WTC11 (cell line): ENCODE measurements around the gene TRIM66. TPM values are rescaled to one million over a fixed set of nuclear protein-coding genes. Genes with fewer than 3 reads are reported as not detected.

Experiments
- ATAC-seq: fragments of 200-7000 bp; cut with Tn5 transposase; 2 replicates; pipeline ENCODE4 v1.10.0; 2021; ENCODE audit warnings: mild to moderate bottlenecking, moderate library complexity
- CTCF ChIA-PET: fragments of 300-600 bp; sonication (Branson Sonifier 250); formaldehyde crosslinking; loops from one replicate; lab custom pipeline; 2021; ENCODE audit warnings: antibody characterized with exemption; lab: Charles Lee
- POLR2A ChIA-PET: fragments of 350-600 bp; sonication (Branson Sonifier 250); formaldehyde crosslinking; loops from one replicate; lab custom pipeline; 2021; ENCODE audit warnings: antibody characterized with exemption; lab: Charles Lee
- DNase-seq: peaks from one replicate; pipeline ENCODE4 v3.0.0; 2021; ENCODE audit warnings: low spot score
- H3K27ac Mint-ChIP-seq: 2 replicates; pipeline ENCODE4 v1.8.0; 2021; ENCODE audit warnings: mixed read lengths
- H3K27me3 Mint-ChIP-seq: 2 replicates; pipeline ENCODE4 v1.8.0; 2021; ENCODE audit warnings: low read depth, mild to moderate bottlenecking, moderate library complexity, mixed read lengths
- H3K36me3 Mint-ChIP-seq: 2 replicates; pipeline ENCODE4 v1.8.0; 2021; ENCODE audit warnings: mixed read lengths
- H3K4me1 Mint-ChIP-seq: 2 replicates; pipeline ENCODE4 v1.8.0; 2022; ENCODE audit warnings: mixed read lengths
- H3K4me3 Mint-ChIP-seq: 2 replicates; pipeline ENCODE4 v1.8.0; 2021; ENCODE audit warnings: mild to moderate bottlenecking, moderate library complexity, mixed read lengths
- H3K9me3 Mint-ChIP-seq: 2 replicates; pipeline ENCODE4 v1.8.0; 2021; ENCODE audit warnings: mixed read lengths
- ATF6 ChIP-seq: sonication (generic); formaldehyde crosslinking; IDR thresholded peaks from 2 replicates; pipeline ENCODE4 v1.8.1; 2023; ENCODE audit warnings: mild to moderate bottlenecking, missing genetic modification reagents
- CREB1 ChIP-seq: sonication (generic); formaldehyde crosslinking; IDR thresholded peaks from 2 replicates; pipeline ENCODE4 v1.8.0; 2023; ENCODE audit warnings: mild to moderate bottlenecking, missing genetic modification reagents
- ERG ChIP-seq: fragments of 250-450 bp; sonication (Bioruptor Pico); IDR thresholded peaks from 2 replicates; pipeline ENCODE4 v1.8.0; 2021; ENCODE audit warnings: mild to moderate bottlenecking
- HMGA2 ChIP-seq: fragments of 250-450 bp; sonication (Bioruptor Pico); IDR thresholded peaks from 2 replicates; pipeline ENCODE4 v1.4.0; 2021; ENCODE audit warnings: mild to moderate bottlenecking, moderate library complexity
- HMGXB4 ChIP-seq: sonication (generic); formaldehyde crosslinking; IDR thresholded peaks from 2 replicates; pipeline ENCODE4 v1.8.1; 2023; ENCODE audit warnings: mild to moderate bottlenecking, moderate library complexity, missing genetic modification reagents
- IRF1 ChIP-seq: sonication (generic); formaldehyde crosslinking; IDR thresholded peaks from 2 replicates; pipeline ENCODE4 v1.8.0; 2023; ENCODE audit warnings: missing genetic modification reagents
- KAT7 ChIP-seq: sonication (generic); formaldehyde crosslinking; IDR thresholded peaks from 2 replicates; pipeline ENCODE4 v1.8.1; 2023; ENCODE audit warnings: missing genetic modification reagents, mild to moderate bottlenecking, borderline replicate concordance
- NR1H2 ChIP-seq: sonication (generic); formaldehyde crosslinking; IDR thresholded peaks from 2 replicates; pipeline ENCODE4 v1.9.0; 2021; ENCODE audit warnings: mild to moderate bottlenecking, moderate library complexity, missing genetic modification reagents
- RELA ChIP-seq: sonication (generic); formaldehyde crosslinking; IDR thresholded peaks from 2 replicates; pipeline ENCODE4 v1.8.1; 2022; ENCODE audit warnings: missing genetic modification reagents, mild to moderate bottlenecking, borderline replicate concordance
- SOX15 ChIP-seq: fragments of 250-450 bp; sonication (Bioruptor Pico); IDR thresholded peaks from 2 replicates; pipeline ENCODE4 v1.9.0; 2021; ENCODE audit warnings: mild to moderate bottlenecking
- TEAD1 ChIP-seq: sonication (generic); formaldehyde crosslinking; IDR thresholded peaks from 2 replicates; pipeline ENCODE4 v1.8.0; 2022; ENCODE audit warnings: mild to moderate bottlenecking, missing genetic modification reagents
- USF1 ChIP-seq: sonication (generic); formaldehyde crosslinking; IDR thresholded peaks from 2 replicates; pipeline ENCODE4 v1.8.0; 2022; ENCODE audit warnings: mild to moderate bottlenecking, missing genetic modification reagents
- ZBTB21 ChIP-seq: sonication (generic); formaldehyde crosslinking; IDR thresholded peaks from 2 replicates; pipeline ENCODE4 v1.8.1; 2023; ENCODE audit warnings: mild to moderate bottlenecking, missing genetic modification reagents, borderline replicate concordance
- ZNF512 ChIP-seq: sonication (generic); formaldehyde crosslinking; IDR thresholded peaks from 2 replicates; pipeline ENCODE4 v1.8.1; 2022; ENCODE audit warnings: missing genetic modification reagents, borderline replicate concordance
- ZNF532 ChIP-seq: fragments of 250-450 bp; sonication (Bioruptor Pico); IDR thresholded peaks from 2 replicates; pipeline ENCODE4 v1.9.0; 2021; ENCODE audit warnings: mild to moderate bottlenecking, borderline replicate concordance
- ZSCAN18 ChIP-seq: fragments of 250-450 bp; sonication (Bioruptor Pico); IDR thresholded peaks from 2 replicates; pipeline ENCODE4 v2.1.2; 2022; ENCODE audit warnings: mild to moderate bottlenecking, moderate library complexity
- total RNA-seq: library from RNA; stranded (reverse); gene quantifications from 3 replicates; pipeline ENCODE4 v1.2.3, GENCODE V29; 2021

The TRIM66 gene
- total RNA-seq, 1 experiment from 2014 or later: 5.6 TPM

GRCh38 chr11:8574798-8575197 lies 107.7 kb downstream of the TRIM66 start (continued):
- TF ChIP-seq HMGXB4 (CRISPR knock-in tag) (no peak), ZSCAN18 (CRISPR knock-in tag) (no peak), KAT7 (CRISPR knock-in tag) (no peak), ERG (CRISPR knock-in tag) (no peak)
- TF ChIP-seq, all 79 proteins: peak for 0

- TF ChIP-seq HMGA2 (CRISPR knock-in tag): no peak
- H3K4me3 Mint-ChIP-seq: no peak overlapping the region
- POLR2A ChIA-PET: no interaction called here
Observed at GRCh38 chr11:8573777-8574176, 108.7 kb downstream of the TRIM66 start.

GRCh38 chr11:8567602-8568198 lies 114.8 kb downstream of the TRIM66 start:
- CTCF ChIA-PET: interaction anchor here (0.9 to 1.9 kb wide), 15 partner anchors 12 to 392 kb away, joined by 3 to 18 read pairs (median 5); partner anchors contain the start of gene LMO1
- no peak overlapping the region for H3K4me3 Mint-ChIP-seq
- no peaks in the 10 kb centered on the region for H3K36me3 Mint-ChIP-seq
- ATAC-seq (no peak), DNase-seq (no peak)
- peaks cover under 1% of the 10 kb centered on the region; the same call in 1 of the 2 replicates for H3K9me3 Mint-ChIP-seq
- no peaks in the 10 kb centered on the region for H3K27me3 Mint-ChIP-seq
- H3K27ac Mint-ChIP-seq: no peak overlapping the region
- POLR2A ChIA-PET: no interaction called here
- H3K4me1 Mint-ChIP-seq: no peaks in the 10 kb centered on the region
- no peak for TF ChIP-seq TEAD1 (CRISPR knock-in tag)
- no peak for TF ChIP-seq SOX15 (CRISPR knock-in tag)
- no peak for TF ChIP-seq NR1H2 (CRISPR knock-in tag)
- TF ChIP-seq RELA: no peak
- TF ChIP-seq ATF6 (CRISPR knock-in tag): no peak
- TF ChIP-seq IRF1 (CRISPR knock-in tag): no peak
- no peak for TF ChIP-seq ZNF532 (CRISPR knock-in tag)
- TF ChIP-seq CREB1 (CRISPR knock-in tag): no peak
- no peak for TF ChIP-seq ZBTB21 (CRISPR knock-in tag)
- no peak for TF ChIP-seq ZNF512 (CRISPR knock-in tag)
- no peak for TF ChIP-seq USF1 (CRISPR knock-in tag)
- TF ChIP-seq ERG (CRISPR knock-in tag): no peak

More at GRCh38 chr11:8573777-8574176, 108.7 kb downstream of the TRIM66 start:
- H3K27me3 Mint-ChIP-seq: no peaks in the 10 kb centered on the region
- H3K27ac Mint-ChIP-seq: no peak overlapping the region
- DNase-seq: no peak
- CTCF ChIA-PET: no interaction called here
- H3K4me1 Mint-ChIP-seq: no peaks in the 10 kb centered on the region
- peaks cover 3% of the 10 kb centered on the region; the same call in 1 of the 2 replicates for H3K36me3 Mint-ChIP-seq
- peaks cover 7% of the 10 kb centered on the region for H3K9me3 Mint-ChIP-seq
- ATAC-seq: no peak
